Measurements from ENCODE around the gene INTS7. TPM values are rescaled to one million over a fixed set of nuclear protein-coding genes. Genes with fewer than 3 reads are reported as not detected.
A peak's percentile ranks its signal among the peaks of the same experiment; 100 is the strongest.

The INTS7 gene
- total and polyA plus RNA-seq, 9 of the 15 experiments (the other 6 are each of a cell fraction or from before 2014, with no cell fraction given): 27.3 to 68.4 (median 40.4) TPM

- ChIA-PET POLR2A (interaction anchor here (0.6 to 1.9 kb wide), 7 partner anchors 9 to 662 kb away, joined by 3 to 6 read pairs (median 3); no protein-coding TSS in a partner anchor), CTCF (ENCODE audit: low intra/inter-chr PET ratio) (no interaction called here)
- Histone ChIP-seq H4K20me1 (replicated peaks; ENCODE audit: control insufficient read depth, insufficient read depth, low read length) (no peaks in the 10 kb centered on the region), H3K9me3 (replicated peaks; ENCODE audit: control insufficient read depth, insufficient read depth, low read depth, low read length) (no peaks in the 10 kb centered on the region), H3K36me3 (ENCODE audit: control insufficient read depth, insufficient read depth, low read length) (no peaks in the 10 kb centered on the region), H3K4me1 (replicated peaks in 1 of 2; ENCODE audit: control insufficient read depth in 2 of 2, insufficient read depth in 2 of 2, low read length in 2 of 2) (peaks cover 3% of the 10 kb centered on the region in 2 experiments; a peak in 3 of 5 replicates), H3K4me3 (no peak overlapping the region), H3K9me1 (ENCODE audit: control insufficient read depth, insufficient read depth, low read length) (no peaks in the 10 kb centered on the region), H3K4me2 (ENCODE audit: insufficient read depth, low read length) (no peak overlapping the region), H2AFZ (ENCODE audit: low read depth, low read length) (no peak overlapping the region), H3K9ac (ENCODE audit: insufficient read depth in 1 of 2, low read depth in 2 of 2, low read length in 2 of 2) (no peak overlapping the region), H3K79me2 (ENCODE audit: control insufficient read depth, insufficient read depth, low read length) (no peaks in the 10 kb centered on the region), H3K27me3 (ENCODE audit: control insufficient read depth in 2 of 2, insufficient read depth in 2 of 2, low read length in 2 of 2) (peaks cover 4 to 10% of the 10 kb centered on the region in 2 experiments; a peak in 2 of 5 replicates), H3K27ac (ENCODE audit: extremely low read depth, low read depth, low read length) (no peak overlapping the region)
- TF ChIP-seq CBX5 (IDR thresholded peaks at IDR 0.05; ENCODE audit: borderline replicate concordance, low read depth): no peak
- TF ChIP-seq MAFK (IDR thresholded peaks at IDR 0.05; ENCODE audit: low read length): no peak
- TF ChIP-seq ZFP30 (CRISPR knock-in tag; IDR thresholded peaks at IDR 0.05; ENCODE audit: borderline replicate concordance): no peak
- no peak for DNase-seq (ENCODE audit: extremely low read depth in 1 of 4, low spot score in 3 of 4)
- FAIRE-seq: no peak
- in situ Hi-C loops (cut with MboI): no loop called here
- no TSS peak for BruUV-seq (replicated peaks)
- intact Hi-C loops (cut with micrococcal nuclease): no loop called here
- no peak for ATAC-seq
- 28% methylated on average over 5 of the region's 5 CpGs for WGBS (ENCODE audit: insufficient coverage, low coverage, missing lambda C conversion rate)
These were observed 115.2 kb downstream of the INTS7 start for GRCh38 chr1:211920141-211920572.

GRCh38 chr1:211918843-211919414 is 116.4 kb downstream of the INTS7 start:
- H3K9ac ChIP-seq (ENCODE audit: insufficient read depth in 1 of 2, low read depth in 2 of 2, low read length in 2 of 2): no peak overlapping the region
- no peaks in the 10 kb centered on the region for H3K36me3 ChIP-seq (ENCODE audit: control insufficient read depth, insufficient read depth, low read length)
- no peak overlapping the region for H3K27ac ChIP-seq (ENCODE audit: extremely low read depth, low read depth, low read length)
- no peaks in the 10 kb centered on the region for H3K79me2 ChIP-seq (ENCODE audit: control insufficient read depth, insufficient read depth, low read length)
- FAIRE-seq (peak; percentile 26), DNase-seq (ENCODE audit: extremely low read depth in 1 of 4, low spot score in 3 of 4) (no peak), ATAC-seq (no peak)
- in situ Hi-C loops (cut with MboI): no loop called here
- H3K9me3 ChIP-seq (replicated peaks; ENCODE audit: control insufficient read depth, insufficient read depth, low read depth, low read length): no peaks in the 10 kb centered on the region
- BruUV-seq (replicated peaks): no TSS peak
- no peaks in the 10 kb centered on the region for H3K9me1 ChIP-seq (ENCODE audit: control insufficient read depth, insufficient read depth, low read length)
- peaks cover 4 to 10% of the 10 kb centered on the region in 2 experiments; a peak in 2 of 5 replicates for H3K27me3 ChIP-seq (ENCODE audit: control insufficient read depth in 2 of 2, insufficient read depth in 2 of 2, low read length in 2 of 2)
- H4K20me1 ChIP-seq (replicated peaks; ENCODE audit: control insufficient read depth, insufficient read depth, low read length): no peaks in the 10 kb centered on the region
- H2AFZ ChIP-seq (ENCODE audit: low read depth, low read length): peak overlapping the region; percentile 30
- ChIA-PET CTCF (ENCODE audit: low intra/inter-chr PET ratio) (no interaction called here), POLR2A (interaction anchor here (0.6 to 1.9 kb wide), 5 partner anchors 10 to 126 kb away, joined by 3 to 6 read pairs (median 4); no protein-coding TSS in a partner anchor)
- no peak overlapping the region for H3K4me2 ChIP-seq (ENCODE audit: insufficient read depth, low read length)
- WGBS (ENCODE audit: insufficient coverage, low coverage, missing lambda C conversion rate): 18% methylated on average over 5 of the region's 5 CpGs
- intact Hi-C loops (cut with micrococcal nuclease): no loop called here
- H3K4me1 ChIP-seq (replicated peaks in 1 of 2; ENCODE audit: control insufficient read depth in 2 of 2, insufficient read depth in 2 of 2, low read length in 2 of 2): no peaks in the 10 kb centered on the region; a peak in 2 of 5 replicates
- H3K4me3 ChIP-seq: no peak overlapping the region
- TF ChIP-seq STAT6 (CRISPR knock-in tag; IDR thresholded peaks at IDR 0.05) (no peak), GTF2E2 (tag; IDR thresholded peaks at IDR 0.05) (0 out of 2 replicates have a peak, but pooled peaks have one; percentile 15), MTA1 (IDR thresholded peaks at IDR 0.05; ENCODE audit: borderline replicate concordance) (peak; percentile 74; the same call in 1 of the 2 replicates), KLF13 (tag; IDR thresholded peaks at IDR 0.05; ENCODE audit: borderline replicate concordance, low read depth) (no peak), ARID2 (IDR thresholded peaks at IDR 0.05) (no peak), ID3 (CRISPR knock-in tag; IDR thresholded peaks at IDR 0.05) (no peak), ID3 (tag; IDR thresholded peaks at IDR 0.05) (no peak), ZFP1 (CRISPR knock-in tag; IDR thresholded peaks at IDR 0.05) (no peak), DPF2 (IDR thresholded peaks at IDR 0.05) (0 out of 2 replicates have a peak, but pooled peaks have one; percentile 18), ZNF3 (CRISPR knock-in tag; IDR thresholded peaks at IDR 0.05) (no peak), ZC3H8 (IDR thresholded peaks at IDR 0.05) (no peak)

All from K562 (cell line).